OCI-LY7 (cell line): ENCODE data around the gene SYNJ1. TPM values are rescaled to one million over a fixed set of nuclear protein-coding genes. Genes with fewer than 3 reads are reported as not detected.
"Not testable (repeated sequence)": the region's sequence is repeated elsewhere in the genome, so short reads cannot be mapped to it uniquely, and the experiment has no call there.

Experiments used
- BruUV-seq: library from RNA; stranded (reverse); fragments of 400-500 nt; replicated peaks from 2 replicates; lab custom pipeline; 2021; lab: Mats Ljungman, UMichigan
- CTCF ChIA-PET: fragments of 300-600 bp; sonication (Branson Sonifier 250); formaldehyde crosslinking; loops from one replicate; lab custom pipeline; 2022; ENCODE audit warnings: antibody characterized with exemption; ENCODE audit not compliant: unreplicated experiment; lab: Charles Lee
- POLR2A ChIA-PET: fragments of 300-600 bp; sonication (Branson Sonifier 250); formaldehyde crosslinking; loops from one replicate; lab custom pipeline; 2022; ENCODE audit warnings: antibody characterized with exemption; lab: Charles Lee
- DNase-seq: peaks from one replicate; pipeline ENCODE4 v3.0.0-alpha.2; 2015; ENCODE audit warnings: low spot score
- H2AFZ ChIP-seq: fragments of 200-600 bp; sonication (generic), shearing (Covaris generic); 2 replicates; pipeline ENCODE4 v1.6.1; 2014; ENCODE audit warnings: mild to moderate bottlenecking, antibody characterized with exemption, low read length, moderate library complexity
- H3K27ac ChIP-seq: fragments of 200-600 bp; sonication (generic); 2 replicates; pipeline ENCODE4 v1.5.1; 2014; ENCODE audit warnings: mixed run types, low read depth, mild to moderate bottlenecking, moderate library complexity, low read length, inconsistent platforms; ENCODE audit not compliant: poor library complexity, severe bottlenecking
- H3K36me3 ChIP-seq: fragments of 200-600 bp; sonication (generic); 2 replicates; pipeline ENCODE4 v1.6.1; 2014; ENCODE audit warnings: mild to moderate bottlenecking, antibody characterized with exemption, low read length, moderate library complexity, mixed read lengths; ENCODE audit not compliant: insufficient read depth
- H3K4me1 ChIP-seq: fragments of 200-600 bp; sonication (generic); 2 replicates; pipeline ENCODE4 v1.5.1; 2014; ENCODE audit warnings: mild to moderate bottlenecking, low read length; ENCODE audit not compliant: insufficient read depth, poor library complexity, severe bottlenecking
- H3K4me2 ChIP-seq: fragments of 200-600 bp; sonication (generic); 2 replicates; pipeline ENCODE4 v1.6.1; 2014; ENCODE audit warnings: mild to moderate bottlenecking, low read length
- H3K4me3 ChIP-seq: fragments of 200-600 bp; sonication (generic); 2 replicates; pipeline ENCODE4 v1.5.1; 2014; ENCODE audit warnings: mild to moderate bottlenecking, low read depth, low read length; ENCODE audit not compliant: poor library complexity, severe bottlenecking
- H3K79me2 ChIP-seq: fragments of 200-600 bp; sonication (generic); 2 replicates; pipeline ENCODE4 v1.6.1; 2016; ENCODE audit warnings: low read depth, mild to moderate bottlenecking, low read length, moderate library complexity, mixed read lengths; ENCODE audit not compliant: insufficient read depth
- H3K9me2 ChIP-seq: fragments of 200-600 bp; sonication (generic); 2 replicates; pipeline ENCODE4 v1.6.1; 2016; ENCODE audit warnings: mild to moderate bottlenecking, low read length, mixed read lengths; ENCODE audit not compliant: insufficient read depth
- H3K9me3 ChIP-seq: fragments of 200-600 bp; sonication (generic); 2 replicates; pipeline ENCODE4 v1.6.1; 2014; ENCODE audit warnings: mild to moderate bottlenecking, mixed run types, low read length, mixed read lengths
- H4K20me1 ChIP-seq: fragments of 200-600 bp; sonication (generic); 2 replicates; pipeline ENCODE4 v1.6.1; 2014; ENCODE audit warnings: mild to moderate bottlenecking, antibody characterized with exemption, low read length, moderate library complexity, mixed read lengths; ENCODE audit not compliant: insufficient read depth
- CTCF ChIP-seq: fragments of 200-600 bp; sonication (generic); conservative IDR thresholded peaks from 2 replicates; pipeline ENCODE4 v1.5.1; 2014; ENCODE audit warnings: mild to moderate bottlenecking, antibody characterized with exemption, low read length, moderate library complexity, mixed read lengths
- EZH2phosphoT487 ChIP-seq: fragments of 200-600 bp; sonication (generic); IDR thresholded peaks from 2 replicates; pipeline ENCODE4 v1.6.1; 2018; ENCODE audit warnings: low read depth, borderline replicate concordance, mild to moderate bottlenecking, mixed run types, antibody characterized with exemption, low read length, moderate library complexity, mixed read lengths
- intact Hi-C: fragments of 100-400 bp; cut with micrococcal nuclease; formaldehyde crosslinking; loops from one replicate; pipeline ENCODE4 v1.10.0; 2022; ENCODE audit not compliant: unreplicated experiment
- total RNA-seq, 2 experiments: library from RNA; depleted of rRNA in 1 of 2; stranded (reverse); fragments of >200 nt in 1 of 2; shearing (Covaris generic) in 1 of 2; gene quantifications; 2 replicates each; pipeline ENCODE4 v1.2.3, GENCODE V29; 2014 to 2022

SYNJ1 gene
- total RNA-seq, 2 experiments from 2014 or later = 3.8 to 8.0 TPM

- Histone ChIP-seq H3K4me3 (no peak overlapping the region), H4K20me1 (no peaks in the 10 kb centered on the region), H3K4me1 (no peaks in the 10 kb centered on the region), H3K9me3 (no peaks in the 10 kb centered on the region), H3K79me2 (no peaks in the 10 kb centered on the region), H3K9me2 (no peaks in the 10 kb centered on the region), H3K36me3 (no peaks in the 10 kb centered on the region), H3K4me2 (no peak overlapping the region), H3K27ac (no peak overlapping the region), H2AFZ (no peak overlapping the region)
- ChIA-PET POLR2A (interaction anchor here (0.7 kb wide), 1 partner anchor 57 kb away, joined by 3 read pairs; no protein-coding TSS in a partner anchor), CTCF (no interaction called here)
- TF ChIP-seq CTCF = no peak
- TF ChIP-seq EZH2phosphoT487 = no peak
- intact Hi-C loops = no loop called here
- BruUV-seq = no TSS peak
- DNase-seq = no peak
Observed at GRCh38 chr21:32698286-32698685, 29.5 kb downstream of the SYNJ1 start.

- H3K4me3 ChIP-seq, BruUV-seq, H3K9me3 ChIP-seq, H3K9me2 ChIP-seq, H2AFZ ChIP-seq, CTCF ChIA-PET, H3K27ac ChIP-seq, intact Hi-C loops, DNase-seq, H3K36me3 ChIP-seq, H4K20me1 ChIP-seq, H3K79me2 ChIP-seq, H3K4me2 ChIP-seq, H3K4me1 ChIP-seq: not testable (repeated sequence)
- POLR2A ChIA-PET = interaction anchor here (0.6 to 1.9 kb wide), 5 partner anchors 13 to 60 kb away, joined by 4 to 14 read pairs (median 4); no protein-coding TSS in a partner anchor
Observed at GRCh38 chr21:32695482-32695881, 32.3 kb downstream of the SYNJ1 start.

- ChIA-PET POLR2A (no interaction called here), CTCF (no interaction called here)
- Histone ChIP-seq H3K4me3 (no peak overlapping the region), H3K9me2 (no peaks in the 10 kb centered on the region), H2AFZ (no peak overlapping the region), H3K4me1 (no peaks in the 10 kb centered on the region), H3K9me3 (no peaks in the 10 kb centered on the region), H3K4me2 (no peak overlapping the region), H3K27ac (no peak overlapping the region), H3K36me3 (0 out of 2 replicates have a peak, but pooled peaks cover 3% of the 10 kb centered on the region), H3K79me2 (no peaks in the 10 kb centered on the region), H4K20me1 (no peaks in the 10 kb centered on the region)
- no TSS peak for BruUV-seq
- intact Hi-C loops = no loop called here
- no peak for TF ChIP-seq CTCF
- TF ChIP-seq EZH2phosphoT487 = no peak
- no peak for DNase-seq
Observed at GRCh38 chr21:32693581-32693980, 34.2 kb downstream of the SYNJ1 start.
